Mesendoderm (in vitro differentiated cells): ENCODE data around the gene FBXL20.
"Not testable (repeated sequence)": the region's sequence is repeated elsewhere in the genome, so short reads cannot be mapped to it uniquely, and the experiment has no call there.

Experiments
- DNase-seq: peaks from one replicate; pipeline ENCODE4 v3.0.0; 2013
- H2AK5ac ChIP-seq: 2 replicates; pipeline ENCODE4 v1.6.1; 2013; ENCODE audit warnings: low read length, inconsistent platforms
- H2BK120ac ChIP-seq: 2 replicates; pipeline ENCODE4 v1.6.1; 2013; ENCODE audit warnings: low read depth, mild to moderate bottlenecking, low read length, moderate library complexity, mixed read lengths
- H2BK15ac ChIP-seq: replicated peaks from 2 replicates; pipeline ENCODE4 v1.6.1; 2013; ENCODE audit warnings: low read depth, mild to moderate bottlenecking, moderate library complexity
- H2BK5ac ChIP-seq: 2 replicates; pipeline ENCODE4 v1.6.1; 2013; ENCODE audit warnings: low read length, inconsistent platforms
- H3K18ac ChIP-seq: 2 replicates; pipeline ENCODE4 v1.6.1; 2013; ENCODE audit warnings: mild to moderate bottlenecking, low read length, mixed read lengths
- H3K23ac ChIP-seq: one replicate; pipeline ENCODE4 v1.6.1; 2013; ENCODE audit warnings: low read length
- H3K27ac ChIP-seq: 2 replicates; pipeline ENCODE4 v1.5.1; 2013; ENCODE audit warnings: low read depth, mild to moderate bottlenecking, inconsistent platforms, low read length, moderate library complexity
- H3K27me3 ChIP-seq: 2 replicates; pipeline ENCODE4 v1.6.1; 2013; ENCODE audit warnings: low read length, control low read depth, mild to moderate bottlenecking, inconsistent platforms; ENCODE audit not compliant: insufficient read depth, poor library complexity
- H3K36me3 ChIP-seq: 2 replicates; pipeline ENCODE4 v1.6.1; 2013; ENCODE audit warnings: low read length, inconsistent platforms; ENCODE audit not compliant: control insufficient read depth, insufficient read depth
- H3K4ac ChIP-seq: one replicate; pipeline ENCODE4 v1.6.1; 2013; ENCODE audit warnings: low read depth, mild to moderate bottlenecking, low read length, moderate library complexity
- H3K4me1 ChIP-seq: 2 replicates; pipeline ENCODE4 v1.6.1; 2013; ENCODE audit warnings: low read depth, low read length, inconsistent platforms; ENCODE audit not compliant: control insufficient read depth
- H3K4me2 ChIP-seq: 2 replicates; pipeline ENCODE4 v1.6.1; 2013; ENCODE audit warnings: low read length
- H3K4me3 ChIP-seq: 2 replicates; pipeline ENCODE4 v1.5.1; 2013; ENCODE audit warnings: mild to moderate bottlenecking, low read length
- H3K56ac ChIP-seq: one replicate; pipeline ENCODE4 v1.6.1; 2013; ENCODE audit warnings: low read length
- H3K79me1 ChIP-seq: 2 replicates; pipeline ENCODE4 v1.6.1; 2013; ENCODE audit warnings: low read length, inconsistent platforms
- H3K79me2 ChIP-seq: 2 replicates; pipeline ENCODE4 v1.6.1; 2013; ENCODE audit warnings: mild to moderate bottlenecking, low read length; ENCODE audit not compliant: control insufficient read depth, insufficient read depth
- H3K9ac ChIP-seq: 2 replicates; pipeline ENCODE4 v1.6.1; 2013; ENCODE audit warnings: low read length, inconsistent platforms
- H4K5ac ChIP-seq: one replicate; pipeline ENCODE4 v1.6.1; 2013; ENCODE audit warnings: low read length
- H4K8ac ChIP-seq: one replicate; pipeline ENCODE4 v1.6.1; 2013; ENCODE audit warnings: low read depth, mild to moderate bottlenecking, control low read depth, low read length, moderate library complexity
- WGBS: extraction: QIAGEN DNeasy Blood & Tissue Kit; methylation state at CpG from one replicate; pipeline ENCODE4 v1.1.7; 2013; ENCODE audit warnings: low lambda C conversion rate, missing lambda C conversion rate; ENCODE audit not compliant: insufficient coverage; ENCODE audit errors: extremely low coverage; 5-methylcytosine and 5-hydroxymethylcytosine counted together

Gene FBXL20

DNA sequence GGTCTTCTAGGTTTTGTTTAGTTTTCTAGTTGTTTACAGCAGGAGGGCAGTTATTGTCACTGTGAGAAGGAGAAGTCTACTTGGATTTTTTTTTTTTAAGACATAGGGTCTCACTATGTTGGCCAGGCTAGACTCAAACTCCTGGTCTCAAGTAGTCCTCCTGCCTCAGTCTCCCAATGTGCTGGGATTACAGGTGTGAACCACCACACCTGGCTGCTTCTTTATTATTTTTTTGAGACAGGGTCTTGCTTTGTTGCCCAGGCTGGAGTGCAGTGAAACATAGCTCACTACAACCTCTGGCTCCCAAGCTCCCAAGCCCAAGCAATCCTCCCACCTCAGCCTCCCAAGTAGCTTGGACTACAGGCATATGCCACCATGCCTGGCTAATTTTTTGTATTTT lies 107.4 kb downstream of the FBXL20 start:
- no peak overlapping the region for H3K18ac ChIP-seq
- H3K23ac ChIP-seq: no peak overlapping the region
- H2BK15ac ChIP-seq: no peak overlapping the region
- no peak overlapping the region for H2BK5ac ChIP-seq
- H3K56ac ChIP-seq: no peak overlapping the region
- no peaks in the 10 kb centered on the region for H3K79me2 ChIP-seq
- H4K8ac ChIP-seq: no peak overlapping the region
- no peak overlapping the region for H3K4ac ChIP-seq
- no peaks in the 10 kb centered on the region for H3K27me3 ChIP-seq
- no peak overlapping the region for H3K27ac ChIP-seq
- DNase-seq: no peak
- H3K4me2 ChIP-seq: no peak overlapping the region
- H4K5ac ChIP-seq: no peak overlapping the region
- H3K4me1 ChIP-seq: no peaks in the 10 kb centered on the region
- H3K9ac ChIP-seq: no peak overlapping the region
- no peak overlapping the region for H2BK120ac ChIP-seq
- no peak overlapping the region for H3K4me3 ChIP-seq
- H2AK5ac ChIP-seq: no peak overlapping the region
- no peaks in the 10 kb centered on the region for H3K36me3 ChIP-seq
- H3K79me1 ChIP-seq: no peaks in the 10 kb centered on the region

DNA sequence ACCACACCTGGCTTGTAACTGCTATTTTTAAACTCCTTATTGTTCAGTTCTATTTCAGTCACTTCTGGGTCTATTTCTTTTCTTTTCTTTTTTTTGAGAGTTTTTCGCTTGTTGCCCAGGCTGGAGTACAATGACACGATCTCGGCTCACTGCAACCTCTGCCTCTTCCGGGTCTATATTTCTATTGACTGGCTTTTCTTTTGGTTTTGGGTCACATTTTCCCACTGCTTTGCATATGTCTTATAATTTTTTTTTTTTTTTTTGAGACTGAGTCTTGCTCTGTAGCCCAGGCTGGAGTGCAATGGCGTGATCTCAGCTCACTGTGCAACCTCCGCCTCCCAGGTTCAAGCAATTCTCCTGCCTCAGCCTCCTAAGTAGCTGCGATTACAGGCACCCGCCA lies 108.9 kb downstream of the FBXL20 start:
- not testable (repeated sequence) for H4K8ac ChIP-seq, H3K23ac ChIP-seq, DNase-seq, H3K4me2 ChIP-seq, H2BK15ac ChIP-seq, H3K79me2 ChIP-seq, H3K36me3 ChIP-seq, H2AK5ac ChIP-seq, H2BK5ac ChIP-seq, H3K18ac ChIP-seq, H3K4me1 ChIP-seq, H3K79me1 ChIP-seq, H4K5ac ChIP-seq, H3K4ac ChIP-seq, H3K56ac ChIP-seq, H3K27ac ChIP-seq, H3K4me3 ChIP-seq, H3K9ac ChIP-seq, H2BK120ac ChIP-seq, H3K27me3 ChIP-seq
- WGBS: no CpG with 5 or more reads among the region's 8 CpGs

DNA sequence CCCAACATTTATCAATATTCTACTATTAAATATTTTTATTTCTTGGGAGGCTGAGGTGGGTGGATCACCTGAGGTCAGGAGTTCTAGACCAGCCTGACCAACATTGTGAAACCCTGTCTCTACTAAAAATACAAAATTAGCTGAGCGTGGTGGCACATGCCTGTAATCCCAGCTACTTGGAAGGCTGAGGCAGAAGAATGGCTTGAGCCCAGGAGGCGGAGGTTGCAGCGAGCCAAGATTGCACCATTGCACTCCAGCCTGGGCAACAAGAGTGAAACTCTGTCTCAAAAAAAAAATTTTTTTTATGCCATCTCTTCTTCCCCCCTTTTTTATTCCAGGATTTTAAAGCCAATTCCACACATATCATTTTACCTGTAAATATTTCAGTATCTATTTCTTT lies 114.9 kb downstream of the FBXL20 start:
- H3K36me3 ChIP-seq, H3K4me3 ChIP-seq, H4K8ac ChIP-seq, DNase-seq, H3K18ac ChIP-seq, H3K79me2 ChIP-seq, H2BK15ac ChIP-seq, H4K5ac ChIP-seq, H3K79me1 ChIP-seq, H2BK120ac ChIP-seq, H3K9ac ChIP-seq, H2AK5ac ChIP-seq, H3K56ac ChIP-seq, H3K4me2 ChIP-seq, H3K4ac ChIP-seq, H3K27ac ChIP-seq, H3K23ac ChIP-seq, H3K27me3 ChIP-seq, H2BK5ac ChIP-seq, H3K4me1 ChIP-seq: not testable (repeated sequence)
- no CpG with 5 or more reads among the region's 3 CpGs for WGBS

DNA sequence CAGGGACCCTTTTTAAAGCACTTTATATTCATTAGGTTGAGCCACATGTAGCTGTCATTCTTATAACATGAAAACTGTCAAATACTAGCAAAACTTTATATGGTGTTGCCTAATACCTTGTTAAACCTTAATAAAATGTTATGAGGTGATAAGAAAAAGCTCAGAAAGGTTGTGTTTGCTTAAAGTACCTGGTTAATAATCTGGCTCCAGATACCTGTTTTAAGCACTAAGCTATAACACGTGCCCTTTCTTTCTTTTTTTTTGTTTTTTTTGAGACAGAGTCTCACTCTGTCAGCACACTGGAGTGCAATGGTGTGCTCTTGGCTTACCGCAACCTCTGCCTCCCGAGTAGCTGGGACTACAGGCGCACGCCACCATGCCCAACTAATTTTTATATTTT lies 116.7 kb downstream of the FBXL20 start:
- Histone ChIP-seq H3K27me3 (no peaks in the 10 kb centered on the region), H3K18ac (no peak overlapping the region), H3K27ac (no peak overlapping the region), H2BK15ac (no peak overlapping the region), H2BK5ac (no peak overlapping the region), H3K79me1 (no peaks in the 10 kb centered on the region), H3K4me3 (no peak overlapping the region), H2AK5ac (no peak overlapping the region), H3K9ac (no peak overlapping the region), H3K79me2 (no peaks in the 10 kb centered on the region), H3K36me3 (no peaks in the 10 kb centered on the region), H3K23ac (no peak overlapping the region), H4K5ac (no peak overlapping the region), H3K4ac (no peak overlapping the region), H3K4me2 (no peak overlapping the region), H3K56ac (no peak overlapping the region), H2BK120ac (no peak overlapping the region), H3K4me1 (no peaks in the 10 kb centered on the region), H4K8ac (no peak overlapping the region)
- WGBS: no CpG with 5 or more reads among the region's 5 CpGs
- no peak for DNase-seq

DNA sequence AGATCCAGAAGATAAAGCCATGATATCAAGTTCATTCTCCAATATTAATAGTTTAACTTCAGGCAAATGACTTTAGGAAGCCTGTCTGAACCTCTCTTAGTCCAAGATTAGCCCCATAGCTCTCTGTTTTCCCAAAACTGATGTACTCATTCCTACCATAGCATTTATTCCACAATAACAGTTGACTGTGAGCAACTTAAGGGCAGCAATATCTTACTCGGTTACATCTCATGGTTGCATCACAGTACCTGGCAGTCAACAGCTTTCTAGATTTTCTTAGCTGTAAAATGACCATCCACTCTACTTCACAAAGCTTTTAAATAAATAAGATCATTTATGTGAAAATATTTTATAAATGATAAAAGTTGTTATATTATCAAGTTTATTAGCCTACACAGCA lies 117.5 kb downstream of the FBXL20 start:
- Histone ChIP-seq H2BK120ac (no peak overlapping the region), H3K27ac (no peak overlapping the region), H3K4me3 (no peak overlapping the region), H3K4ac (no peak overlapping the region), H4K5ac (no peak overlapping the region), H3K4me2 (no peak overlapping the region), H3K18ac (no peak overlapping the region), H3K36me3 (no peaks in the 10 kb centered on the region), H3K79me1 (no peaks in the 10 kb centered on the region), H2BK5ac (no peak overlapping the region), H3K79me2 (no peaks in the 10 kb centered on the region), H2BK15ac (no peak overlapping the region), H4K8ac (no peak overlapping the region), H3K9ac (no peak overlapping the region), H3K27me3 (no peaks in the 10 kb centered on the region), H3K23ac (no peak overlapping the region), H3K4me1 (no peaks in the 10 kb centered on the region), H3K56ac (no peak overlapping the region), H2AK5ac (no peak overlapping the region)
- no CpG with 5 or more reads among the region's 1 CpG for WGBS
- no peak for DNase-seq

DNA sequence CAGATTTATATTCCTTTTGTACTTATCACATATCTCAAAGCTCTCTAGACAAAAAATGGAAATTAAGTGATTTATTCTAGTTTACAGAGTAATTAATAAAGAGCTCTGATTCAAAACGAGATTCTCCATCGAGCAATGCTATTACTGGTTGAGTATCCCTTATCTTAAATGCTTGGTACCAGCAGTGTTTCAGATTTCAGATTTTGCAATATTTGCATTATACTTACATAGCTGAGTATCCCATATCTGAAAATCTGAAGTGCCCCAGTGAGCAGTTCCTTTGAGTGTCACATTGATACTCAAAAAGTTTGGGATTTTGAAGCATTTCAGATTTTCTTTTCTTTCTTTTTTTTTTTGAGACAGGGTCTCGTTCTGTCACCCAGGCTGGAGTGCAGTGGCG lies 118.3 kb downstream of the FBXL20 start:
- no peak for DNase-seq
- Histone ChIP-seq H2BK15ac (no peak overlapping the region), H3K4me1 (no peaks in the 10 kb centered on the region), H3K4me2 (no peak overlapping the region), H3K27me3 (no peaks in the 10 kb centered on the region), H3K18ac (no peak overlapping the region), H3K9ac (no peak overlapping the region), H4K8ac (no peak overlapping the region), H3K36me3 (no peaks in the 10 kb centered on the region), H3K79me1 (no peaks in the 10 kb centered on the region), H3K4ac (no peak overlapping the region), H3K23ac (no peak overlapping the region), H3K4me3 (no peak overlapping the region), H2BK5ac (no peak overlapping the region), H3K56ac (no peak overlapping the region), H3K27ac (no peak overlapping the region), H2AK5ac (no peak overlapping the region), H4K5ac (no peak overlapping the region), H2BK120ac (no peak overlapping the region), H3K79me2 (no peaks in the 10 kb centered on the region)
- no CpG with 5 or more reads among the region's 4 CpGs for WGBS
